Measurements from ENCODE around the gene CLSTN2. TPM values are rescaled to one million over a fixed set of nuclear protein-coding genes. Genes with fewer than 3 reads are reported as not detected.

Gene CLSTN2
- total RNA-seq, 1 donor from 2014 or later, result 9.7 TPM

DNA sequence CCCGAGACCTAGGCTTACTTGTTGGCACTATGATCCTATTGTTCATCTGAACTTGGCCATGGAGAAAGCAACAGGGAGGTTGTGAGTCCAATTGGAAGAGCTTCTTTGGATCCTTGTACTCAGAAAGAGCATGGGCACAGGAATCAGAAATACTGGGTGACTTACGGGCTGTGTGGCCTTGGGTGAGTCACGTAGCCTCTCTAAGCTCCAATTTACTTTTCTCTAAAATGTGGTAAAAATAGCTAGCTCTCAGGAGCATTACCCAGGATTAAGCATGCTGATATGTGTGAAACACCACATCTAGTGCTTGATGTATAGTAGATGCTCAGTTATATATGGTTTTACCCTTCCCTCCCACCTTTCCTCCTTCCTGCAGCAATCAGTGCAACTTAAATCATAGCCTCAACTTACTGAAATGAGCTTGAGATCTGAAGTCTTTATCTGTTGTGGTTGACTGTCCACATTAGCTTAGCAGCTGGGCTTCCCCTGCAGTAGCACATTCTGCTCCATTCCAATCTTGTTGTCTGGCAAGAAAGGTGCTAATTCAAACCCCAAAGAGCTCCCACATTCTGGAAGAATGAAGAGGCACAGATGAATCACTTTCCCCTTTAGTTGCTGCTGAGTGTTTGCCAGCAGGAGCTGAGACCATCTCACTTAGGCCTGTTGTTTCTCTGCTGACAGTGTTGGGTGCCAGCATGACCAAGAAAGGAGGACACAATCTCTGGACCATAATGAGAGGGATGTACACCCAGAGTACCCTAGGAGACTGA is 443.8 kb downstream of the CLSTN2 start:
- H3K4me3 ChIP-seq (ENCODE audit: low read depth, low read length), result no peak overlapping the region
- DNase-seq (ENCODE audit: low read depth), result no peak
- TF ChIP-seq, protein P1, sequence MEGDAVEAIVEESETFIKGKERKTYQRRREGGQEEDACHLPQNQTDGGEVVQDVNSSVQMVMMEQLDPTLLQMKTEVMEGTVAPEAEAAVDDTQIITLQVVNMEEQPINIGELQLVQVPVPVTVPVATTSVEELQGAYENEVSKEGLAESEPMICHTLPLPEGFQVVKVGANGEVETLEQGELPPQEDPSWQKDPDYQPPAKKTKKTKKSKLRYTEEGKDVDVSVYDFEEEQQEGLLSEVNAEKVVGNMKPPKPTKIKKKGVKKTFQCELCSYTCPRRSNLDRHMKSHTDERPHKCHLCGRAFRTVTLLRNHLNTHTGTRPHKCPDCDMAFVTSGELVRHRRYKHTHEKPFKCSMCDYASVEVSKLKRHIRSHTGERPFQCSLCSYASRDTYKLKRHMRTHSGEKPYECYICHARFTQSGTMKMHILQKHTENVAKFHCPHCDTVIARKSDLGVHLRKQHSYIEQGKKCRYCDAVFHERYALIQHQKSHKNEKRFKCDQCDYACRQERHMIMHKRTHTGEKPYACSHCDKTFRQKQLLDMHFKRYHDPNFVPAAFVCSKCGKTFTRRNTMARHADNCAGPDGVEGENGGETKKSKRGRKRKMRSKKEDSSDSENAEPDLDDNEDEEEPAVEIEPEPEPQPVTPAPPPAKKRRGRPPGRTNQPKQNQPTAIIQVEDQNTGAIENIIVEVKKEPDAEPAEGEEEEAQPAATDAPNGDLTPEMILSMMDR (conservative IDR thresholded peaks at IDR 0.05; ENCODE audit: low read depth, low read length), result no peak

DNA sequence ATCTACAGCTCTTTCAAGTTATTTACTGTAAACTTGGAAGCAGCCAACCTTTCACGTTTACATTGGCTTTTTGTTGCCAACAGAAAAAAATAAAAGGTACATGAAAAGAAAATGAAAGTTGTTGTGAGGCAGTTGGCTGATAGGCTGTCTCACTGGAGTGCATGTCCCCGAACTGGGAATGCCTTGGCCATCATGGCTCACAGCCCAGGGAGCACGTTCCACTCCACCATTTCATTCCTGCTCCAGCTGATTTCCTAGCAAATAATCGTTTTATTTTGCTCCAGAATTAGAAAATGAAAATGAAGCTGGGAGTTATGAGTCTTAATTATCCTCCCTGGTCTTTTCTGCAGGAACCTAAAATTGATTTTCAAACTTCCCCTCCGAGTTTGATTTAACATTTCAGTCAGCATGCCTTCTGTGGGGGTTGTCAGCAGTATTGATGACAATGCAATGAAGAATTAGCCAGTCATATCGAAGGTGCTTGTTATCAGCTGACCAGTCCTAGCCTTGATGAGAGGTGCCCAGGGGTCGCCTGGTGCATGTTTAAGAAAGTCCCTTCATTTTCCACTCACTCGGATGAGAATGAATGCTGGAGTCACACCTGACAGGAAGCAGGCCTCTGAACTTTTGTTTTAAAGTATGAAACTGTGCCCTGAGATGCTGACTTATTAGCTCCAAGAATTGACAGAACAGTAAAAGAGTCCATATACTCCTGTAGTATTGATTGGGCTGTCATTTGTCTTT is 449.2 kb downstream of the CLSTN2 start:
- TF ChIP-seq, protein P1 (conservative IDR thresholded peaks at IDR 0.05; ENCODE audit: low read depth, low read length), result no peak
- DNase-seq (ENCODE audit: low read depth), result no peak

DNA sequence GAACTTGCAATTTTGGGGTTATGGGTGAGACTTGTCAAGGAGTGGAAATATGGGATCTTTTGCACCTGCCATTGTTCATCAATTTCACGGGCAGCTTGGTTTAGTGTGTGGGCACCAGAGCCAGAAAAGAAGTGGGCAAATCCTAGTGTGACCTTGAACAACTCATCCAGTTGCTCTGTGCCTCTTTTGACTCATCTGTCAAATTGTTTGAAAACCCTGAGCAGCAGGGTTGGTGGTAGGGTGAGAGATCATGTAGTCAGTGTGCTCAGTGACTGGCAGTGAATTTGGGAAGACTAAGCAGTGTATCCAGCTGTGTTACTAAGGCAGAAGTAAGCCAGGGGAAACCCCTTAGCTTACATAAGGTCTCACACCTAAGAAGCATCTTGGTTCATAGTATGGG is 449.9 kb downstream of the CLSTN2 start:
- TF ChIP-seq, protein P1 (conservative IDR thresholded peaks at IDR 0.05; ENCODE audit: low read depth, low read length), result no peak
- no peak overlapping the region for H3K4me3 ChIP-seq (ENCODE audit: low read depth, low read length)

More for the DNA sequence above, 449.2 kb downstream of the CLSTN2 start:
- no peak overlapping the region for H3K4me3 ChIP-seq (ENCODE audit: low read depth, low read length)

DNA sequence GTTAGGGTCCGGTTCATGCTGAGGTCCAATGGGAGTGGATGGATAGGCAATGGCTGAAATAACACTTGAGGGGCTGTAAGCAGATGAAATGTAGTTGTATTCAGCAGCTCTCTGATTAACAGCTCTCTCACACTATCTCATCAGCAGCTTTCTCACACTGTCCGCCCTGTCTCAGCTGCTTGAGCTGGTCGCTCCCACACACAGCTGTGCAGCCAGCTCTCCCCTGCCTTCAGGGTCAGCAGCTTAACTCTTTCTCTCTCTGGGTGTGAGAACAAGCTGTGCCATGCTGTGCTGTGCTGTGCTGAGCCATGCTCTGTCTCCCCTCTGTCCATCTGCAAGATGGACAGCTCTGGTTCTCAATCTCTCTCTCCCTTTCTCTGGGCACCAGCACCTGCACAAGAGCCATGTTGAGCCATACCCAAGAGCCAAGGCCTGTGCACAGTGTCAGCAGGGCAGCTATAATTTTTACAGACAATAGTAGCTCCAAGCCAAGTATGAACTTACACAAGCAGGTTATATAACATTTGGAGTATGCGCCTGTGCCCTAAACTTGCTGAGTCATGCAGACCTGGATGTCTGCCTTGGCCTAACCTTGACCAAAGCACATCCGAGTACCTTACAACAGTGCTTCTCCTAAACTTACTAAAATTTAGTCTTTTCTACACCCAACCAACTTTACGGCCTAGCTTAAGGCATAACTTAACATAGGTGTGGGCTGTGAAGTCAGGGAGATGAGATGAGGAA is 451.5 kb downstream of the CLSTN2 start:
- TF ChIP-seq, protein P1 (conservative IDR thresholded peaks at IDR 0.05; ENCODE audit: low read depth, low read length), result no peak
- DNase-seq (ENCODE audit: low read depth), result no peak
- H3K4me3 ChIP-seq (ENCODE audit: low read depth, low read length), result no peak overlapping the region

More for the DNA sequence above, 449.9 kb downstream of the CLSTN2 start:
- DNase-seq (ENCODE audit: low read depth), result no peak

DNA sequence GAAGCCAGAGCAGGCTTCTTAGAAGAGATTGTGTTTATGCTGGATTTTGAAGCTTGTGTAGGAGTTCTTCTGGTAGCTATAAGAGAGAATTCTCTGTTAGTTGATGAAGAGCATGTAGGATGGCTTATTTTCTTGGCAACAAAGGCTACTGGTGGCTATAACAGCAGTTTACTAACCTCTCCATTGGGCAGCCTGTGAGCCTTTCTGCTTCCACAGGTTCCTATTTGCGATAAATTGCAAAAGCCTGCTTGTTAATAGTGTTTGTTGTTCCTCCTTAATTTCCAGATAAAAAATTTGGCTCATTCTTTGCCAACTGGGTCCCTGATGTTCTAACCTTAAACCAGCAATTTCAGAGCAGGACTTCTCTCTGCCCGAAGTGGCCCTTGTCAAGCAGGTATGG is 452.3 kb downstream of the CLSTN2 start:
- TF ChIP-seq, protein P1 (conservative IDR thresholded peaks at IDR 0.05; ENCODE audit: low read depth, low read length), result no peak
- DNase-seq (ENCODE audit: low read depth), result no peak
- H3K4me3 ChIP-seq (ENCODE audit: low read depth, low read length), result no peak overlapping the region

DNA sequence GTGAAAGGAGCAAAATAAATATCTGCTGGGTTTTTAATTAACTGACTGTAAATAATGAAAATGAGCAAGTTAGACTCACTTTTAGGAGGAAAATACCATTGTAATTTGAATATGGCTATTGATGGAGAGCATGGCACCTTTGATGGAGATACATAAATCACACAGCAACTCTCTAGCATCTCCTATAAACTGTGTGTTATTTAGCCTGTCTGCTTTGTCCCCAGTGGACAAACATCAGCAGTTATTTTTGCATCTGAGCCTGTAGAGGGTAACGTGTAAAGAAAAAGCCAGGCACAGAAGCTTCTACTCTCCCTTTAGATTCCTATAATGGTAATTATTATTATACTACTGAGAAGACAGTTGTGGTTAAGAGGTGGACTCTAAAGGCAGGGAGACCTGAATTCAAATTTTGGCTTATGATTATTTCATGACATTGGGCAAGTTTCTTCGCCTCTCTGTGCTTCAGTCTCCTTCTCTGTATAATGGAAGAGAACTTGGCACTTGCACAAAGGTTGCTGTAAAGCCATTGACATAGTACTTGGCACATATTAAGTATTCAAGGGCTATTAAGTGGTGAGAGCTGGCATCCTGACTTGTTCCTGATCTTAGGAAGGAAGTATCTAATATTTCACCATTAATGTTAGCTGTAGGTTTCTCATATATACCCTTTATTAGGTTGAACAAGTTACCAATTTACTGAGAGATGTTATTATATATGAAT is 453.4 kb downstream of the CLSTN2 start:
- TF ChIP-seq, protein P1 (conservative IDR thresholded peaks at IDR 0.05; ENCODE audit: low read depth, low read length), result no peak
- no peak for DNase-seq (ENCODE audit: low read depth)

More for the DNA sequence above, 453.4 kb downstream of the CLSTN2 start:
- H3K4me3 ChIP-seq (ENCODE audit: low read depth, low read length), result no peak overlapping the region
